NOMO-1 treated with dmso at 0.1 percent for 144 hours (cell line): ENCODE results near the gene THOC6.
A peak's percentile ranks its signal among the peaks of the same experiment; 100 is the strongest.
"Not testable (repeated sequence)": the region's sequence is repeated elsewhere in the genome, so short reads cannot be mapped to it uniquely, and the experiment has no call there.

Experiments used
- DNase-seq: peaks from one replicate; lab custom pipeline; 2025; ENCODE audit not compliant: unreplicated experiment; lab: John Stamatoyannopoulos, UW

THOC6 gene

GRCh38 chr16:3053330-3053710, 29.5 kb downstream of the THOC6 start:
- DNase-seq, result not testable (repeated sequence)

GRCh38 chr16:3054965-3055733, 31.3 kb downstream of the THOC6 start:
- peak; percentile 54 for DNase-seq

GRCh38 chr16:3055734-3056115, 31.9 kb downstream of the THOC6 start:
- DNase-seq, result not testable (repeated sequence)

- DNase-seq, result no peak
Measured at GRCh38 chr16:3056336-3057180, 32.7 kb downstream of the THOC6 start.

- DNase-seq, result no peak
Measured at GRCh38 chr16:3057181-3058138, 33.6 kb downstream of the THOC6 start.

GRCh38 chr16:3058139-3059030, 34.5 kb downstream of the THOC6 start:
- no peak for DNase-seq

- DNase-seq, result peak; percentile 22
Measured at GRCh38 chr16:3059041-3059722, 35.3 kb downstream of the THOC6 start.

GRCh38 chr16:3059723-3060242, 35.9 kb downstream of the THOC6 start:
- DNase-seq, result no peak

GRCh38 chr16:3060339-3061127, 36.7 kb downstream of the THOC6 start:
- no peak for DNase-seq

- DNase-seq, result no peak
Measured at GRCh38 chr16:3062553-3062952, 38.7 kb downstream of the THOC6 start.

GRCh38 chr16:3063625-3064386, 40.0 kb downstream of the THOC6 start:
- no peak for DNase-seq

GRCh38 chr16:3065069-3065741, 41.4 kb downstream of the THOC6 start, which contains the start of gene IL32:
TSS of gene IL32 (plus strand) at chr16:3065640. CDS start at chr16:3065812, 172 bp downstream.
- DNase-seq, result no peak

- DNase-seq, result no peak
Measured at GRCh38 chr16:3065742-3066439, 42.1 kb downstream of the THOC6 start.

GRCh38 chr16:3066440-3066748, 42.6 kb downstream of the THOC6 start:
- DNase-seq, result no peak

GRCh38 chr16:3068487-3068886, 44.7 kb downstream of the THOC6 start:
- DNase-seq, result no peak

- not testable (repeated sequence) for DNase-seq
Measured at GRCh38 chr16:3069146-3069545, 45.3 kb downstream of the THOC6 start.
